AG04450 (cell line): ENCODE data around the gene KLHDC8A. TPM values are rescaled to one million over a fixed set of nuclear protein-coding genes. Genes with fewer than 3 reads are reported as not detected.
"Not testable (repeated sequence)": the region's sequence is repeated elsewhere in the genome, so short reads cannot be mapped to it uniquely, and the experiment has no call there.

ENCODE experiments used
- CTCF ChIA-PET: fragments of 300-600, 350-600 bp; formaldehyde crosslinking; extraction: SDS; loops from one replicate; lab custom pipeline; 2022; ENCODE audit warnings: antibody characterized with exemption, inconsistent platforms; lab: Charles Lee
- POLR2A ChIA-PET: fragments of 350-600 bp; formaldehyde crosslinking; extraction: SDS; loops from one replicate; lab custom pipeline; 2021; ENCODE audit warnings: antibody characterized with exemption, inconsistent platforms; lab: Yijun Ruan, JAX
- DNase-seq: peaks from one replicate; pipeline ENCODE4 v3.0.0-alpha.2; 2011; ENCODE audit warnings: low read depth, low spot score
- H3K27ac ChIP-seq: one replicate; pipeline ENCODE4 v1.5.1; 2012; ENCODE audit warnings: low read depth, low read length, control low read depth
- H3K27me3 ChIP-seq: one replicate; pipeline ENCODE4 v1.6.0; 2012; ENCODE audit warnings: low read length; ENCODE audit not compliant: control insufficient read depth, insufficient read depth
- H3K4me3 ChIP-seq: 2 replicates; pipeline ENCODE4 v1.5.1; 2011; ENCODE audit warnings: mild to moderate bottlenecking, low read depth, low read length, control low read depth
- H3K9me3 ChIP-seq: 2 replicates; pipeline ENCODE4 v1.5.1; 2012; ENCODE audit warnings: low read length; ENCODE audit not compliant: control insufficient read depth, insufficient read depth
- polyA plus RNA-seq: library from polyadenylated mRNA; depleted of rRNA; stranded (reverse); fragments of >200 nt; gene quantifications from 2 replicates; pipeline ENCODE4 v1.2.3, GENCODE V29; 2011
- TF ChIP-seq, protein P1 (sequence below): IDR thresholded peaks from 2 replicates; pipeline ENCODE4 v1.5.1; 2011; ENCODE audit warnings: low read depth, low read length, control low read depth, inconsistent platforms

Gene KLHDC8A
- polyA plus RNA-seq, 1 experiment = 0.06 TPM

- CTCF ChIA-PET = interaction anchor here (0.6 to 4.9 kb wide), 3 partner anchors 14 to 577 kb away, joined by 6 to 38 read pairs (median 7); no protein-coding TSS in a partner anchor
- TF ChIP-seq, protein P1, sequence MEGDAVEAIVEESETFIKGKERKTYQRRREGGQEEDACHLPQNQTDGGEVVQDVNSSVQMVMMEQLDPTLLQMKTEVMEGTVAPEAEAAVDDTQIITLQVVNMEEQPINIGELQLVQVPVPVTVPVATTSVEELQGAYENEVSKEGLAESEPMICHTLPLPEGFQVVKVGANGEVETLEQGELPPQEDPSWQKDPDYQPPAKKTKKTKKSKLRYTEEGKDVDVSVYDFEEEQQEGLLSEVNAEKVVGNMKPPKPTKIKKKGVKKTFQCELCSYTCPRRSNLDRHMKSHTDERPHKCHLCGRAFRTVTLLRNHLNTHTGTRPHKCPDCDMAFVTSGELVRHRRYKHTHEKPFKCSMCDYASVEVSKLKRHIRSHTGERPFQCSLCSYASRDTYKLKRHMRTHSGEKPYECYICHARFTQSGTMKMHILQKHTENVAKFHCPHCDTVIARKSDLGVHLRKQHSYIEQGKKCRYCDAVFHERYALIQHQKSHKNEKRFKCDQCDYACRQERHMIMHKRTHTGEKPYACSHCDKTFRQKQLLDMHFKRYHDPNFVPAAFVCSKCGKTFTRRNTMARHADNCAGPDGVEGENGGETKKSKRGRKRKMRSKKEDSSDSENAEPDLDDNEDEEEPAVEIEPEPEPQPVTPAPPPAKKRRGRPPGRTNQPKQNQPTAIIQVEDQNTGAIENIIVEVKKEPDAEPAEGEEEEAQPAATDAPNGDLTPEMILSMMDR = no peak
- Histone ChIP-seq H3K4me3 (no peak overlapping the region), H3K27me3 (no peaks in the 10 kb centered on the region), H3K27ac (no peak overlapping the region), H3K9me3 (no peaks in the 10 kb centered on the region; the same call in 1 of the 2 replicates)
- POLR2A ChIA-PET = no interaction called here
- no peak for DNase-seq
Measured at GRCh38 chr1:205368478-205368877, 11.8 kb upstream of the KLHDC8A start.

- H3K27ac ChIP-seq = no peak overlapping the region
- DNase-seq = no peak
- H3K27me3 ChIP-seq = peaks cover 4% of the 10 kb centered on the region
- no peaks in the 10 kb centered on the region for H3K9me3 ChIP-seq
- CTCF ChIA-PET = interaction anchor here (1.0 to 4.9 kb wide), 3 partner anchors 12 to 119 kb away, joined by 3 to 38 read pairs (median 7); no protein-coding TSS in a partner anchor
- no peak overlapping the region for H3K4me3 ChIP-seq
- TF ChIP-seq, protein P1 = no peak
- POLR2A ChIA-PET = no interaction called here
Measured at GRCh38 chr1:205365945-205366463, 9.3 kb upstream of the KLHDC8A start.

DNA sequence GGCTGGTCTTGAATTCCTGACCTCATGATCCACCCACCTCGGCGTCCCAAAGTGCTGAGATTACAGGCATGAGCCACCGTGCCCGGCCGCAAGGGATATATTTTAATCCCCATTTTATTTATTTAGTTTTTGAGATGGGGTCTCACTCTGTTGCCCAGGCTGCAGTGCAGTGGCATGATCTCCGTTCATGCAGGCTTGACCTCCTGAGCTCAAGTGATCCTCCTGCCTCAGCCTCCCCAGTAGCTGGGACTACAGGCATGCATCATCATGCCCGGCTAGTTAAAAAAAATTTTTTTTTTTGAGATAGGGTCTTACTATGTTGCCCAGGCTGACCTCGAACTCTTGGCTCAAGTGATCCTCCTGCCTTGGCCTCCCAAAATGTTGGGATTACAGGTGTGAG, 8.4 kb upstream of the KLHDC8A start:
- H3K9me3 ChIP-seq, POLR2A ChIA-PET, DNase-seq, H3K27ac ChIP-seq, H3K4me3 ChIP-seq: not testable (repeated sequence)
- CTCF ChIA-PET = interaction anchor here (4.9 kb wide), 1 partner anchor 11 kb away, joined by 38 read pairs; no protein-coding TSS in a partner anchor
- H3K27me3 ChIP-seq = peaks cover 11% of the 10 kb centered on the region

GRCh38 chr1:205360891-205361290, 4.2 kb upstream of the KLHDC8A start:
- H3K27me3 ChIP-seq = peaks cover 21% of the 10 kb centered on the region
- TF ChIP-seq, protein P1 = no peak
- CTCF ChIA-PET = interaction anchor here (1.2 kb wide), 1 partner anchor 26 kb away, joined by 3 read pairs; no protein-coding TSS in a partner anchor
- no peak overlapping the region for H3K4me3 ChIP-seq
- no peak overlapping the region for H3K27ac ChIP-seq
- no peaks in the 10 kb centered on the region for H3K9me3 ChIP-seq
- POLR2A ChIA-PET = no interaction called here
- no peak for DNase-seq

DNA sequence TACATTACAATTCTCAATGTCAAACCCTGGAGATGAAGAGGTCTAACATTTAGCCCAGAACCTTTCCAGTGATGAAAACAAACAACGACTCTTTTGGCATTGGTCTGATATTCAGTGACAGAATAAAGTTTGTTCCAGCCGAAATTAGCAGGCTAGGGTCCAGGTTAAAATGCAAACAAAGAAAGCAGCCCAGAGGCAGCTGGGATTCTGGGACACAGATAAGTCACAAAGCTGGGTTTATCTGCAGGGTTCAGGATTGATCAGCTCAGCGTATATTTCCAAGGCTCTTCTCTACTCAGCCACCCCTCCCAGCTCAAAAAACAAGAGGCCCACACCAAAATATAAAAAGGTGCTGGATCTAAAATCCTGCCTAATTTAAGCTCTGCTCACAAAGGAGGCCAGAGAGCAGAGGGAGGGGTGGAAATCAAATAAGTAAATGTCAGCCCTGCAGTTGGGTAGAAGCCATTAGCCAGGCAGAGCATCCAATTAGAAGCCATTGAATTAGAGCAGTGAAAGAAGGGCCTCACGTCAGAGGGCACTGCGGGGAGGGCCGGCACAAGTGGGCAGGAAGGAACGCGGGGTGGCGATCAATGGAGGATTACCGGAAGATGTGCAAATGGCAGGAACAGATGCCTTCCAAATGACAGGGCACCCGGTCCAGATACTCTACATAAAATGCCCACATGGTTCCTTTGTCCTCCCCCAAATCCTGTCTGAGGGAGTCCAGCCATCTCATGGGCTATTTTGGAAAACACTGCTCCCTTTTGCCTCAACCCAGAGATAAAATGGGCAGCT, 3.2 kb upstream of the KLHDC8A start:
- POLR2A ChIA-PET = no interaction called here
- peaks cover 21% of the 10 kb centered on the region for H3K27me3 ChIP-seq
- TF ChIP-seq, protein P1 = no peak
- no peak for DNase-seq
- H3K9me3 ChIP-seq = no peaks in the 10 kb centered on the region
- no peak overlapping the region for H3K27ac ChIP-seq
- no peak overlapping the region for H3K4me3 ChIP-seq
- CTCF ChIA-PET = interaction anchor here (1.2 to 8.9 kb wide), 3 partner anchors 25 to 126 kb away, joined by 3 to 165 read pairs (median 3); no protein-coding TSS in a partner anchor
